H9 (cell line): ENCODE results near the gene ODR4. TPM values are rescaled to one million over a fixed set of nuclear protein-coding genes. Genes with fewer than 3 reads are reported as not detected.

Experiments
- DNase-seq: peaks from one replicate; pipeline ENCODE4 v3.0.0-alpha.2; 2017
- H2AFZ ChIP-seq: one replicate; pipeline ENCODE4 v1.6.1; 2013; ENCODE audit warnings: mild to moderate bottlenecking, low read length, control low read depth, moderate library complexity
- H2AK5ac ChIP-seq: 2 replicates; pipeline ENCODE4 v1.6.1; 2013; ENCODE audit warnings: low read length, control low read depth, mixed read lengths; ENCODE audit not compliant: insufficient read length
- H2BK120ac ChIP-seq: one replicate; pipeline ENCODE4 v1.6.1; 2013; ENCODE audit warnings: low read depth, mild to moderate bottlenecking, low read length, control low read depth, inconsistent platforms; ENCODE audit not compliant: poor library complexity, severe bottlenecking
- H2BK12ac ChIP-seq: 2 replicates; pipeline ENCODE4 v1.6.1; 2013; ENCODE audit warnings: low read length, control low read depth, mixed read lengths, low read depth; ENCODE audit not compliant: insufficient read length
- H2BK15ac ChIP-seq: 2 replicates; pipeline ENCODE4 v1.6.1; 2013; ENCODE audit warnings: low read depth, low read length, control low read depth
- H2BK20ac ChIP-seq: one replicate; pipeline ENCODE4 v1.6.1; 2013; ENCODE audit warnings: low read depth, mild to moderate bottlenecking, low read length, control low read depth, inconsistent platforms; ENCODE audit not compliant: poor library complexity, severe bottlenecking
- H2BK5ac ChIP-seq: 2 replicates; pipeline ENCODE4 v1.6.1; 2013; ENCODE audit warnings: low read length, control low read depth, mixed read lengths; ENCODE audit not compliant: insufficient read length
- H3K14ac ChIP-seq: 2 replicates; pipeline ENCODE4 v1.6.1; 2013; ENCODE audit warnings: low read length, control low read depth; ENCODE audit not compliant: insufficient read depth
- H3K18ac ChIP-seq: 2 replicates; pipeline ENCODE4 v1.6.1; 2013; ENCODE audit warnings: low read depth, mild to moderate bottlenecking, mixed read lengths, low read length, control low read depth; ENCODE audit not compliant: insufficient read length
- H3K23ac ChIP-seq: 2 replicates; pipeline ENCODE4 v1.6.1; 2013; ENCODE audit warnings: low read length, control low read depth, mixed read lengths, low read depth; ENCODE audit not compliant: insufficient read length
- H3K23me2 ChIP-seq: 2 replicates; pipeline ENCODE4 v1.6.1; 2013; ENCODE audit warnings: low read depth, mild to moderate bottlenecking, mixed read lengths, low read length, control low read depth; ENCODE audit not compliant: insufficient read length, poor library complexity, severe bottlenecking
- H3K27ac ChIP-seq: 2 replicates; pipeline ENCODE4 v1.5.1; 2013; ENCODE audit warnings: low read length, control low read depth, mixed read lengths, low read depth; ENCODE audit not compliant: insufficient read length
- H3K27me3 ChIP-seq: 2 replicates; pipeline ENCODE4 v1.6.1; 2013; ENCODE audit warnings: low read length, control low read depth, inconsistent platforms; ENCODE audit not compliant: insufficient read depth
- H3K4ac ChIP-seq: 2 replicates; pipeline ENCODE4 v1.6.1; 2013; ENCODE audit warnings: low read depth, mild to moderate bottlenecking, control low read depth, inconsistent platforms, low read length, moderate library complexity
- H3K4me1 ChIP-seq: 2 replicates; pipeline ENCODE4 v1.6.1; 2013; ENCODE audit warnings: low read length, control low read depth, inconsistent platforms; ENCODE audit not compliant: insufficient read depth
- H3K4me2 ChIP-seq: 2 replicates; pipeline ENCODE4 v1.6.1; 2013; ENCODE audit warnings: low read length, control low read depth, mixed read lengths; ENCODE audit not compliant: insufficient read length, insufficient read depth
- H3K56ac ChIP-seq: 2 replicates; pipeline ENCODE4 v1.6.1; 2013; ENCODE audit warnings: low read depth, mild to moderate bottlenecking, mixed read lengths, low read length, control low read depth; ENCODE audit not compliant: insufficient read length
- H3K79me1 ChIP-seq: 2 replicates; pipeline ENCODE4 v1.6.1; 2013; ENCODE audit warnings: low read depth, mild to moderate bottlenecking, moderate library complexity, low read length, control low read depth, inconsistent platforms; ENCODE audit not compliant: insufficient read depth, poor library complexity, severe bottlenecking
- H3K79me2 ChIP-seq: 2 replicates; pipeline ENCODE4 v1.6.1; 2013; ENCODE audit warnings: low read length, control low read depth, inconsistent platforms; ENCODE audit not compliant: insufficient read depth
- H3K9ac ChIP-seq: 2 replicates; pipeline ENCODE4 v1.6.1; 2013; ENCODE audit warnings: low read length, control low read depth, mixed read lengths; ENCODE audit not compliant: insufficient read length; ENCODE audit errors: extremely low read depth
- H3K9me3 ChIP-seq: one replicate; pipeline ENCODE4 v1.6.1; 2013; ENCODE audit warnings: low read depth, low read length, inconsistent platforms; ENCODE audit not compliant: control insufficient read depth
- H3T11ph ChIP-seq: one replicate; pipeline ENCODE4 v1.6.1; 2013; ENCODE audit warnings: mild to moderate bottlenecking, low read length, control low read depth, inconsistent platforms
- H4K20me1 ChIP-seq: one replicate; pipeline ENCODE4 v1.6.1; 2013; ENCODE audit not compliant: control insufficient read depth, insufficient read length, insufficient read depth
- H4K5ac ChIP-seq: 2 replicates; pipeline ENCODE4 v1.6.1; 2013; ENCODE audit warnings: low read depth, mild to moderate bottlenecking, mixed read lengths, low read length, control low read depth; ENCODE audit not compliant: insufficient read length
- H4K8ac ChIP-seq: replicated peaks from 2 replicates; pipeline ENCODE4 v1.6.1; 2013; ENCODE audit warnings: low read length, control low read depth, mixed read lengths, low read depth; ENCODE audit not compliant: insufficient read length
- H4K91ac ChIP-seq: 2 replicates; pipeline ENCODE4 v1.6.1; 2013; ENCODE audit warnings: low read depth, mild to moderate bottlenecking, moderate library complexity, mixed read lengths, low read length, control low read depth; ENCODE audit not compliant: insufficient read length
- H3K27ac Mint-ChIP-seq, 3 experiments: 2 replicates in 2 of 3; 3 replicates in 1 of 3; pipeline ENCODE4 v1.8.0; 2020 to 2021; ENCODE audit warnings: mixed read lengths in 3 of 3, mild to moderate bottlenecking in 1 of 3, moderate library complexity in 1 of 3
- H3K27me3 Mint-ChIP-seq: 2 replicates; pipeline ENCODE4 v1.8.0; 2021; ENCODE audit warnings: low read depth, mild to moderate bottlenecking, moderate library complexity, mixed read lengths
- H3K36me3 Mint-ChIP-seq, 3 experiments: 2 replicates in 2 of 3; 3 replicates in 1 of 3; pipeline ENCODE4 v1.8.0; 2020 to 2021; ENCODE audit warnings: low read depth in 3 of 3, mixed read lengths in 3 of 3; ENCODE audit not compliant: insufficient read depth in 1 of 3
- H3K4me1 Mint-ChIP-seq, 2 experiments: 2 replicates each; pipeline ENCODE4 v1.8.0; 2020; ENCODE audit warnings: mixed read lengths in 2 of 2
- H3K4me3 Mint-ChIP-seq, 2 experiments: 2 replicates in 1 of 2; 3 replicates in 1 of 2; pipeline ENCODE4 v1.8.0; 2020 to 2021; ENCODE audit warnings: mild to moderate bottlenecking in 2 of 2, mixed read lengths in 2 of 2, moderate library complexity in 1 of 2
- H3K9me3 Mint-ChIP-seq, 2 experiments: 2 replicates in 1 of 2; 3 replicates in 1 of 2; pipeline ENCODE4 v1.8.0; 2020; ENCODE audit warnings: mild to moderate bottlenecking in 2 of 2, mixed read lengths in 2 of 2, moderate library complexity in 1 of 2
- CTCF ChIP-seq: fragments of 200-600 bp; sonication (generic); conservative IDR thresholded peaks from 3 replicates; pipeline ENCODE4 v1.8.0; 2021; ENCODE audit warnings: antibody characterized with exemption, mild to moderate bottlenecking
- WGBS: extraction: QIAGEN DNeasy Blood & Tissue Kit; methylation state at CpG from one replicate; pipeline ENCODE4 v1.1.7; 2013; ENCODE audit warnings: missing lambda C conversion rate, low lambda C conversion rate, mixed read lengths; ENCODE audit not compliant: insufficient read length; ENCODE audit errors: extremely low coverage; 5-methylcytosine and 5-hydroxymethylcytosine counted together
- total RNA-seq: library from RNA; stranded (reverse); gene quantifications from 2 replicates; pipeline ENCODE4 v1.2.1, GENCODE V29; 2021

The ODR4 gene
- total RNA-seq, 1 experiment from 2014 or later = 17.1 TPM

GRCh38 chr1:186443638-186444037 is 68.0 kb downstream of the ODR4 start:
- no peak overlapping the region for H4K5ac ChIP-seq
- no peak overlapping the region for H3K18ac ChIP-seq
- H3K79me2 ChIP-seq = no peaks in the 10 kb centered on the region
- WGBS = no CpG with 5 or more reads among the region's 2 CpGs
- Mint-ChIP-seq H3K27me3 (no peaks in the 10 kb centered on the region), H3K36me3 (no peaks in the 10 kb centered on the region), H3K4me1 (peaks cover 5 to 9% of the 10 kb centered on the region in 2 experiments), H3K9me3 (no peaks in the 10 kb centered on the region), H3K27ac (no peak overlapping the region), H3K4me3 (no peak overlapping the region)
- H3K27me3 ChIP-seq = no peaks in the 10 kb centered on the region
- no peak overlapping the region for H3T11ph ChIP-seq
- TF ChIP-seq CTCF = no peak
- no peak overlapping the region for H3K23ac ChIP-seq
- H3K4me2 ChIP-seq = no peak overlapping the region
- H3K79me1 ChIP-seq = no peaks in the 10 kb centered on the region
- no peaks in the 10 kb centered on the region for H3K23me2 ChIP-seq
- H2AK5ac ChIP-seq = no peak overlapping the region
- no peak overlapping the region for H4K8ac ChIP-seq
- DNase-seq = no peak
- H2AFZ ChIP-seq = no peak overlapping the region
- no peak overlapping the region for H3K27ac ChIP-seq
- H2BK12ac ChIP-seq = no peak overlapping the region
- H3K9ac ChIP-seq = no peak overlapping the region
- H3K4ac ChIP-seq = no peak overlapping the region
- H2BK15ac ChIP-seq = no peak overlapping the region
- no peaks in the 10 kb centered on the region for H3K4me1 ChIP-seq
- H4K20me1 ChIP-seq = no peaks in the 10 kb centered on the region
- H2BK5ac ChIP-seq = no peak overlapping the region
- H4K91ac ChIP-seq = no peak overlapping the region
- no peak overlapping the region for H3K14ac ChIP-seq
- H2BK120ac ChIP-seq = no peak overlapping the region
- no peak overlapping the region for H3K56ac ChIP-seq
- no peak overlapping the region for H2BK20ac ChIP-seq
- H3K9me3 ChIP-seq = no peaks in the 10 kb centered on the region
